H1 (cell line): ENCODE measurements around the gene SERPINB5. TPM values are rescaled to one million over a fixed set of nuclear protein-coding genes. Genes with fewer than 3 reads are reported as not detected.

Experiments used
- HDAC2 ChIP-seq, 2 experiments: fragments of 300-600 bp in 1 of 2; sonication (generic) in 1 of 2; IDR thresholded peaks; 2 replicates each; pipeline ENCODE4 v1.6.1; 2011 to 2012; ENCODE audit warnings: low read depth in 2 of 2, low read length in 2 of 2, mild to moderate bottlenecking in 2 of 2, moderate library complexity in 2 of 2, borderline replicate concordance in 1 of 2, inconsistent platforms in 1 of 2
- polyA plus RNA-seq, 7 experiments: library from polyadenylated mRNA; depleted of rRNA in 3 of 7; stranded (reverse) in 5 of 7; unstranded in 2 of 7; fragments of >200 nt in 5 of 7; fragments of 200-250 nt in 2 of 7; gene quantifications; 1 replicate in 5 of 7; 2 replicates in 1 of 7; 4 replicates in 1 of 7; pipeline versions ENCODE4 v1.2.1 to v1.2.3, GENCODE V29; 2011 to 2013; ENCODE audit warnings: missing spikeins in 2 of 7, mixed read lengths in 2 of 7
- total RNA-seq: library from RNA; stranded (reverse); fragmentation: NEBNext Ultra II Directional; extraction: Animal tissue kit (Norgen Biotek cat#: 25700); gene quantifications from 2 replicates; pipeline ENCODE4 v1.2.1, GENCODE V29; 2021

The SERPINB5 gene
- total and polyA plus RNA-seq, 2 of the 8 experiments (the other 6 are each of a cell fraction or from before 2014, with no cell fraction given): 0.03 TPM; not detected in 1

GRCh38 chr18:63443829-63444228 is 32.9 kb upstream of the SERPINB5 start (continued):
- TF ChIP-seq HDAC2 (IDR thresholded peaks at IDR 0.05; ENCODE audit: borderline replicate concordance in 1 of 2, low read depth in 2 of 2, low read length in 2 of 2): no peak
